HL-60 (cell line): ENCODE measurements around the gene TNFSF12.

ENCODE experiments used
- DNase-seq, 2 experiments: peaks; one replicate each; pipeline ENCODE4 v3.0.0-alpha.2; 2010 to 2020; ENCODE audit warnings: low read depth in 1 of 2, low spot score in 1 of 2
- H3K27ac ChIP-seq: fragments of 250-450 bp; sonication (Bioruptor Pico); replicated peaks from 2 replicates; pipeline ENCODE4 v1.5.1; 2020; ENCODE audit warnings: mild to moderate bottlenecking, moderate library complexity
- H3K27me3 ChIP-seq: fragments of 250-450 bp; sonication (Bioruptor Pico); 2 replicates; pipeline ENCODE4 v1.5.1; 2021; ENCODE audit warnings: mild to moderate bottlenecking, moderate library complexity; ENCODE audit not compliant: insufficient read depth, poor library complexity, severe bottlenecking
- H3K4me3 ChIP-seq: replicated peaks from 2 replicates; pipeline ENCODE4 v1.5.1; 2011; ENCODE audit warnings: mild to moderate bottlenecking, control low read depth, low read length; ENCODE audit not compliant: insufficient read depth
- CTCF ChIP-seq: IDR thresholded peaks from one replicate; pipeline ENCODE4 v1.5.1; 2011; ENCODE audit warnings: low read length, control low read depth, inconsistent platforms; ENCODE audit not compliant: insufficient read depth
- GABPA ChIP-seq: IDR thresholded peaks from 2 replicates; pipeline ENCODE4 v1.6.1; 2012; ENCODE audit warnings: low read depth
- POLR2AphosphoS5 ChIP-seq: IDR thresholded peaks from 2 replicates; pipeline ENCODE4 v1.6.1; 2012; ENCODE audit warnings: low read depth
- REST ChIP-seq: IDR thresholded peaks from 2 replicates; pipeline ENCODE4 v1.6.1; 2012; ENCODE audit warnings: low read depth; ENCODE audit not compliant: insufficient replicate concordance
- SPI1 ChIP-seq: IDR thresholded peaks from 2 replicates; pipeline ENCODE4 v1.6.1; 2012; ENCODE audit warnings: low read depth, mild to moderate bottlenecking, borderline replicate concordance

Gene TNFSF12

GRCh38 chr17:7587420-7588151 lies 38.7 kb downstream of the TNFSF12 start:
- Histone ChIP-seq H3K27me3 (no peaks in the 10 kb centered on the region), H3K27ac (peak overlapping the region; percentile 63), H3K4me3 (no peak overlapping the region)
- TF ChIP-seq REST (no peak), CTCF (no peak), POLR2AphosphoS5 (no peak), SPI1 (no peak), GABPA (no peak)
- DNase-seq: peak in 1 of 2 experiments; percentile 58

- H3K4me3 ChIP-seq: no peak overlapping the region
- peak in 1 of 2 experiments; percentile 0 for DNase-seq
- peak overlapping the region; percentile 63 for H3K27ac ChIP-seq
- TF ChIP-seq SPI1: no peak
- no peak for TF ChIP-seq REST
- no peak for TF ChIP-seq GABPA
- TF ChIP-seq CTCF: no peak
- TF ChIP-seq POLR2AphosphoS5: no peak
- H3K27me3 ChIP-seq: no peaks in the 10 kb centered on the region
These were observed 39.8 kb downstream of the TNFSF12 start for GRCh38 chr17:7588553-7589203.

GRCh38 chr17:7589204-7589868 lies 40.5 kb downstream of the TNFSF12 start:
- Histone ChIP-seq H3K27ac (no peak overlapping the region), H3K27me3 (no peaks in the 10 kb centered on the region), H3K4me3 (no peak overlapping the region)
- TF ChIP-seq SPI1: no peak
- DNase-seq: no peak
